Thyroid gland (tissue), 4 donors: ENCODE measurements around the gene PGAP2. TPM values are rescaled to one million over a fixed set of nuclear protein-coding genes. Genes with fewer than 3 reads are reported as not detected.

Source experiments
- DNase-seq, 2 donors: peaks; one replicate each; pipeline ENCODE4 v3.0.0-alpha.2; 2019
- H3K27ac ChIP-seq, 3 donors: fragments of 200-600 bp; sonication (generic); 1 replicate in 2 of 3; 2 replicates in 1 of 3; pipeline ENCODE4 v1.5.1; 2016 to 2019; ENCODE audit warnings: mild to moderate bottlenecking in 1 of 3, moderate library complexity in 1 of 3
- H3K27me3 ChIP-seq: fragments of 200-600 bp; sonication (generic); one replicate; pipeline ENCODE4 v1.5.1; 2019
- H3K36me3 ChIP-seq, 2 donors: fragments of 200-600 bp; sonication (generic); one replicate each; pipeline ENCODE4 v1.5.1; 2016 to 2019
- H3K4me1 ChIP-seq, 2 donors: fragments of 200-600 bp; sonication (generic); one replicate each; pipeline ENCODE4 v1.5.1; 2017 to 2019
- H3K4me3 ChIP-seq, 3 donors: fragments of 200-600 bp; sonication (generic); replicated peaks in 1 of 3; 1 replicate in 2 of 3; 2 replicates in 1 of 3; pipeline ENCODE4 v1.5.1; 2016; ENCODE audit warnings: mild to moderate bottlenecking in 1 of 3
- H3K9me3 ChIP-seq: fragments of 200-600 bp; sonication (generic); one replicate; pipeline ENCODE4 v1.5.1; 2017
- POLR2A ChIP-seq, 2 donors: fragments of 450-650 bp; IDR thresholded peaks; one replicate each; pipeline ENCODE4 v1.6.1; 2017; ENCODE audit warnings: antibody characterized with exemption in 2 of 2, mild to moderate bottlenecking in 2 of 2, moderate library complexity in 1 of 2
- WGBS, 2 donors: methylation state at CpG; one replicate each; pipeline ENCODE4 v1.1.5; 2017; 5-methylcytosine and 5-hydroxymethylcytosine counted together
- intact Hi-C: fragments of 100-400 bp; cut with DNase I; formaldehyde crosslinking; loops from one replicate; pipeline ENCODE4 v1.15.1; 2023
- total RNA-seq, 4 donors: library from RNA; depleted of rRNA; stranded (reverse); fragments of >200 nt; gene quantifications; one replicate each; pipeline ENCODE4 v1.2.3, GENCODE V29; 2016
- TF ChIP-seq, protein P1 (sequence below), 6 experiments: fragments of 200-600 bp in 3 of 6; fragments of 450-650 bp in 3 of 6; sonication (generic) in 3 of 6; IDR thresholded peaks; one replicate each; pipeline ENCODE4 v1.5.1; 2016 to 2019; ENCODE audit warnings: antibody characterized with exemption in 6 of 6, mild to moderate bottlenecking in 2 of 6, inconsistent platforms in 1 of 6, moderate library complexity in 1 of 6

Gene PGAP2
- total RNA-seq, 4 donors from 2014 or later: 24.6 to 36.5 (median 30.5) TPM

- WGBS, 2 donors: 0% methylated on average over 30 to 49 of the region's 86 CpGs
- Histone ChIP-seq H3K4me3 (peak within 1 kb of the TSS; percentile 59 to 95 (median 69)), H3K27ac (peak within 1 kb of the TSS; percentile 78 to 96 (median 87)), H3K4me1 (peaks cover 26 to 30% of the 10 kb centered on the region in 2 donors), H3K9me3 (no peaks in the 10 kb centered on the region), H3K36me3 (peaks cover 0 to 10% of the 10 kb centered on the region in 2 donors), H3K27me3 (no peaks in the 10 kb centered on the region)
- peak; percentile 100 for DNase-seq
- TF ChIP-seq POLR2A (IDR thresholded peaks at IDR 0.05): peak; percentile 94 to 98
- TF ChIP-seq, protein P1, sequence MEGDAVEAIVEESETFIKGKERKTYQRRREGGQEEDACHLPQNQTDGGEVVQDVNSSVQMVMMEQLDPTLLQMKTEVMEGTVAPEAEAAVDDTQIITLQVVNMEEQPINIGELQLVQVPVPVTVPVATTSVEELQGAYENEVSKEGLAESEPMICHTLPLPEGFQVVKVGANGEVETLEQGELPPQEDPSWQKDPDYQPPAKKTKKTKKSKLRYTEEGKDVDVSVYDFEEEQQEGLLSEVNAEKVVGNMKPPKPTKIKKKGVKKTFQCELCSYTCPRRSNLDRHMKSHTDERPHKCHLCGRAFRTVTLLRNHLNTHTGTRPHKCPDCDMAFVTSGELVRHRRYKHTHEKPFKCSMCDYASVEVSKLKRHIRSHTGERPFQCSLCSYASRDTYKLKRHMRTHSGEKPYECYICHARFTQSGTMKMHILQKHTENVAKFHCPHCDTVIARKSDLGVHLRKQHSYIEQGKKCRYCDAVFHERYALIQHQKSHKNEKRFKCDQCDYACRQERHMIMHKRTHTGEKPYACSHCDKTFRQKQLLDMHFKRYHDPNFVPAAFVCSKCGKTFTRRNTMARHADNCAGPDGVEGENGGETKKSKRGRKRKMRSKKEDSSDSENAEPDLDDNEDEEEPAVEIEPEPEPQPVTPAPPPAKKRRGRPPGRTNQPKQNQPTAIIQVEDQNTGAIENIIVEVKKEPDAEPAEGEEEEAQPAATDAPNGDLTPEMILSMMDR (IDR thresholded peaks at IDR 0.05): peak in 1 of 6 experiments; percentile 19
- intact Hi-C loops: no loop called here
Measured at GRCh38 chr11:3797329-3798090, 10.8 kb upstream of the PGAP2 start, which contains the start of gene NUP98. Gene NUP98, minus strand, starts transcription at chr11:3797554. Its CDS starts 15,437 bp downstream, at chr11:3782117.

DNA sequence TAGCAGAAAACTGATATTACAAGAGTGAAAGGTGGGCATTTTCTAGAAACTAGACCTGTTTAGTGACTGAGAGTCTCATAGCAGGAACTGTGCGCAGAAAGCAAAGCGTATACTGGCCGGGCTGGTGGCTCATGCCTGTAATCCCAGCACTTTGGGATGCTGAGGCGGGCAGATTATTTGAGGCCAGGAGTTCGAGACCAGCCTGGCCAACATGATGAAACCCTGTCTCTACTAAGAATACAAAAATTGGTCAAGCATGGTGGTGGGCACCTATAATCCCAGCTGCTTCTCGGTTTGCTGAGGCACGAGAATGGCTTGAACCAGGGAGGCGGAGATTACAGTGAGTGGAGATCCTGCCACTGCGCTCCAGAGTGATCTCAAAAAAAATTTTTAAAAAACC, 9.2 kb upstream of the PGAP2 start:
- Histone ChIP-seq H3K4me3 (no peak overlapping the region), H3K4me1 (peaks cover 26 to 30% of the 10 kb centered on the region in 2 donors), H3K27me3 (no peaks in the 10 kb centered on the region), H3K9me3 (no peaks in the 10 kb centered on the region), H3K36me3 (no peaks in the 10 kb centered on the region), H3K27ac (no peak overlapping the region)
- DNase-seq: no peak
- WGBS, 2 donors: 89 to 92% methylated on average over 9 of the region's 9 CpGs
- intact Hi-C loops: no loop called here
- TF ChIP-seq, protein P1 (IDR thresholded peaks at IDR 0.05): no peak
- no peak for TF ChIP-seq POLR2A (IDR thresholded peaks at IDR 0.05)

DNA sequence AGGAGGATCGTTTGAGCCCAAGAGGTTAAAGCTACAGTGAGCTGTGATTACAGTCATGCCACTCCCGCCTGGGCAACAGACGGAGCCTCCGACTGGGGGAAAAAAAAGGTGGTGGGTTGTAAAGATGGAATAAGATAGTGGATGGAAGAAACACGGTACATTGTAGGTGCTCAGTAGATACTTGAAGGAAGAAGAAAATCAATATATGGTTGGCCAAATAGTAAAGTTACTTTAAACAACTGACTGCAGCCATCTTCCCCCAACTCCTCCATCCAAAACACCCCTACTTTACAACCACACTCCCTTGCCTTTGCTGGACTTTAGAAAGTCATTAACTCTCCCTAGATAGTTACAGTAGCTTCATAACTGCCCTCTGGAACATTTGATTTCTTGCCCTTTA, 8.5 kb upstream of the PGAP2 start:
- intact Hi-C loops: no loop called here

DNA sequence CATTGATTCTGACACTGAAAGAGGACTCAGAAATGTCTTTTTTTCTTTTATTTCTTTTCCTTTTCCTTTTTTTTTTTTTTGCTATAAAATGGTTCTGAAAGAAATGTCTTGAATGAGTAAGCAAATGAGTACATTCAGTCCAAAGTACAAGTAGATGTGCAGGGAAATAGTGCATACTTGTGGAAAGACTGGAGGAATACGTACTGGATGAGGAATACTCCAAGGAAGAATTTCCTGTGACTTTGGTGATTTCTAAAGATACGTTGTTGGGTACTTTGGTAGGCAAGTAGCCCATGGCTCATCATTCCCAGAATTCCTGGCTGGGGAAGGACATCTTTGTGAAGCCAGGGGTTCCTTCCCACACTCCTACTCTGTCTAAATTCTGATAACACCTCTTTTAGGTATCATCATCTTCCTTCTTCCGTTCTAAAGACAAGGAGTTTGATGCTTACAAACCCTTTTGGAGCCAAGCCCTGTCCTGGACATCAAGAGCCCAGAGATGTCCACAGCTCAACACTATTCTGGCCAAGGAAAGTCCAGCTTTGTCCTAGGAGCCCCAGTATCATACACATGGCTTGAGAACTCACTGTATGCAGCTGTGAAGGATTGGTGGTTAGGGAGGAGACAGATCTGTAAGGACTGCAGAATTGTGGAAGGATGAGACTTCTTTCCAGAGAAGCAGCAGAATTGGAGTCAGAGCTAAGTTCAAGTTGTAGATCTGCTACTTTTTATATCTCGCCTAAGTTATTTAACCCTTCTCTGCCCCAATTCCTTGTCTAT, 6.2 kb upstream of the PGAP2 start:
- no peak overlapping the region for H3K4me3 ChIP-seq
- intact Hi-C loops: no loop called here
- no peaks in the 10 kb centered on the region for H3K27me3 ChIP-seq
- peak overlapping the region in 1 of 3 donors; percentile 36 for H3K27ac ChIP-seq
- peaks cover 9 to 12% of the 10 kb centered on the region in 2 donors for H3K4me1 ChIP-seq
- TF ChIP-seq, protein P1 (IDR thresholded peaks at IDR 0.05): no peak
- no peak for TF ChIP-seq POLR2A (IDR thresholded peaks at IDR 0.05)
- H3K36me3 ChIP-seq: no peaks in the 10 kb centered on the region
- WGBS, 2 donors: 61 to 62% methylated on average over 4 of the region's 4 CpGs
- no peak for DNase-seq
- H3K9me3 ChIP-seq: no peaks in the 10 kb centered on the region

More for the DNA sequence above, 8.5 kb upstream of the PGAP2 start:
- Histone ChIP-seq H3K36me3 (no peaks in the 10 kb centered on the region), H3K4me1 (peaks cover 26 to 27% of the 10 kb centered on the region in 2 donors), H3K9me3 (no peaks in the 10 kb centered on the region), H3K27me3 (no peaks in the 10 kb centered on the region), H3K27ac (no peak overlapping the region), H3K4me3 (no peak overlapping the region)
- WGBS, 2 donors: 87 to 90% methylated on average over 4 to 5 of the region's 5 CpGs
- DNase-seq: no peak
- TF ChIP-seq, protein P1 (IDR thresholded peaks at IDR 0.05): no peak
- no peak for TF ChIP-seq POLR2A (IDR thresholded peaks at IDR 0.05)
